DND-41 (cell line): ENCODE measurements around the gene ABLIM3.

ENCODE experiments used
- ATAC-seq: fragments of 200-7000 bp; cut with Tn5 transposase; 3 replicates; pipeline ENCODE4 v1.9.1; 2021; ENCODE audit warnings: low read depth; ENCODE audit not compliant: insufficient read depth
- DNase-seq: peaks from one replicate; pipeline ENCODE4 v3.0.0-alpha.2; 2020
- H2AFZ ChIP-seq: 2 replicates; pipeline ENCODE4 v1.6.0; 2012; ENCODE audit warnings: low read depth, low read length
- H3K27ac ChIP-seq: 2 replicates; pipeline ENCODE4 v1.5.1; 2012; ENCODE audit warnings: low read length, inconsistent platforms
- H3K27me3 ChIP-seq: fragments of 200-600 bp; sonication (generic); 2 replicates; pipeline ENCODE4 v1.6.0; 2012; ENCODE audit warnings: low read length, mild to moderate bottlenecking, inconsistent platforms; ENCODE audit not compliant: insufficient read depth, poor library complexity
- H3K36me3 ChIP-seq: 2 replicates; pipeline ENCODE4 v1.5.1; 2012; ENCODE audit warnings: low read length, inconsistent platforms; ENCODE audit not compliant: insufficient read depth
- H3K4me1 ChIP-seq: 2 replicates; pipeline ENCODE4 v1.5.1; 2012; ENCODE audit warnings: mild to moderate bottlenecking, low read length; ENCODE audit not compliant: insufficient read depth
- H3K4me2 ChIP-seq: 2 replicates; pipeline ENCODE4 v1.6.0; 2012; ENCODE audit warnings: mild to moderate bottlenecking, moderate library complexity, low read length, inconsistent platforms; ENCODE audit not compliant: insufficient read depth
- H3K4me3 ChIP-seq, 2 experiments: fragments of 200-600 bp in 1 of 2; shearing (Covaris generic) in 1 of 2; 2 replicates each; pipeline ENCODE4 v1.5.1; 2012 to 2016; ENCODE audit warnings: inconsistent platforms in 2 of 2, low read length in 2 of 2, mild to moderate bottlenecking in 2 of 2, low read depth in 1 of 2, moderate library complexity in 1 of 2
- H3K79me2 ChIP-seq: 2 replicates; pipeline ENCODE4 v1.6.0; 2012; ENCODE audit warnings: low read length, inconsistent platforms; ENCODE audit not compliant: insufficient read depth
- H3K9ac ChIP-seq: 2 replicates; pipeline ENCODE4 v1.6.0; 2012; ENCODE audit warnings: low read depth, mild to moderate bottlenecking, inconsistent platforms, low read length, moderate library complexity
- H3K9me3 ChIP-seq: 2 replicates; pipeline ENCODE4 v1.5.1; 2012; ENCODE audit warnings: low read length, moderate library complexity, mild to moderate bottlenecking, inconsistent platforms; ENCODE audit not compliant: insufficient read depth, severe bottlenecking
- H4K20me1 ChIP-seq: 2 replicates; pipeline ENCODE4 v1.6.0; 2012; ENCODE audit warnings: low read length; ENCODE audit not compliant: insufficient read depth
- CTCF ChIP-seq: IDR thresholded peaks from 2 replicates; pipeline ENCODE4 v1.5.1; 2012; ENCODE audit warnings: borderline replicate concordance, low read length, moderate library complexity, mild to moderate bottlenecking; ENCODE audit not compliant: poor library complexity, severe bottlenecking; ENCODE audit errors: extremely low read depth
- EZH2 ChIP-seq: IDR thresholded peaks from 3 replicates; pipeline ENCODE4 v1.6.1; 2012; ENCODE audit warnings: borderline replicate concordance, low read depth, mild to moderate bottlenecking, moderate library complexity, low read length, inconsistent platforms; ENCODE audit not compliant: severe bottlenecking

Gene ABLIM3

GRCh38 chr5:149228618-149229297, 87.5 kb downstream of the ABLIM3 start:
- Histone ChIP-seq H3K79me2 (no peaks in the 10 kb centered on the region), H3K4me2 (no peak overlapping the region), H2AFZ (no peak overlapping the region), H3K9me3 (no peaks in the 10 kb centered on the region), H3K4me3 (no peak overlapping the region), H3K36me3 (no peaks in the 10 kb centered on the region), H3K4me1 (no peaks in the 10 kb centered on the region), H3K27ac (no peak overlapping the region), H3K9ac (no peak overlapping the region), H3K27me3 (peaks cover 7% of the 10 kb centered on the region), H4K20me1 (no peaks in the 10 kb centered on the region)
- TF ChIP-seq CTCF, result no peak
- no peak for TF ChIP-seq EZH2
- DNase-seq (no peak), ATAC-seq (no peak)

- TF ChIP-seq EZH2 (no peak), CTCF (no peak)
- no peak overlapping the region for H3K4me3 ChIP-seq
- H3K9me3 ChIP-seq, result no peaks in the 10 kb centered on the region
- no peak overlapping the region for H3K9ac ChIP-seq
- no peak overlapping the region for H3K27ac ChIP-seq
- no peaks in the 10 kb centered on the region for H3K36me3 ChIP-seq
- no peaks in the 10 kb centered on the region for H4K20me1 ChIP-seq
- no peak overlapping the region for H3K4me2 ChIP-seq
- ATAC-seq (no peak), DNase-seq (no peak)
- no peaks in the 10 kb centered on the region for H3K79me2 ChIP-seq
- H3K4me1 ChIP-seq, result no peaks in the 10 kb centered on the region
- peaks cover 13% of the 10 kb centered on the region for H3K27me3 ChIP-seq
- H2AFZ ChIP-seq, result no peak overlapping the region
Measured at GRCh38 chr5:149229298-149229937, 88.1 kb downstream of the ABLIM3 start.

GRCh38 chr5:149235841-149236240, 94.5 kb downstream of the ABLIM3 start:
- Histone ChIP-seq H3K4me1 (no peaks in the 10 kb centered on the region), H3K79me2 (no peaks in the 10 kb centered on the region), H2AFZ (no peak overlapping the region), H3K4me3 (no peak overlapping the region), H3K27ac (no peak overlapping the region), H3K4me2 (no peak overlapping the region), H3K9me3 (no peaks in the 10 kb centered on the region), H3K27me3 (peaks cover 21% of the 10 kb centered on the region), H3K9ac (no peak overlapping the region), H3K36me3 (no peaks in the 10 kb centered on the region), H4K20me1 (no peaks in the 10 kb centered on the region)
- TF ChIP-seq CTCF (no peak), EZH2 (no peak)
- DNase-seq (no peak), ATAC-seq (no peak)
